OCI-LY3 (cell line): ENCODE data around the gene OASL.

Experiments used
- EZH2phosphoT487 ChIP-seq: fragments of 200-600 bp; shearing (Covaris generic); IDR thresholded peaks from 2 replicates; pipeline ENCODE4 v1.6.1; 2018; ENCODE audit warnings: antibody characterized with exemption, mixed run types, low read depth
- TF ChIP-seq, protein P1 (sequence below): fragments of 200-600, 300-600 bp; sonication (generic); IDR thresholded peaks from 2 replicates; pipeline ENCODE4 v1.5.1; 2014; ENCODE audit warnings: antibody characterized with exemption, low read length, low read depth

DNA sequence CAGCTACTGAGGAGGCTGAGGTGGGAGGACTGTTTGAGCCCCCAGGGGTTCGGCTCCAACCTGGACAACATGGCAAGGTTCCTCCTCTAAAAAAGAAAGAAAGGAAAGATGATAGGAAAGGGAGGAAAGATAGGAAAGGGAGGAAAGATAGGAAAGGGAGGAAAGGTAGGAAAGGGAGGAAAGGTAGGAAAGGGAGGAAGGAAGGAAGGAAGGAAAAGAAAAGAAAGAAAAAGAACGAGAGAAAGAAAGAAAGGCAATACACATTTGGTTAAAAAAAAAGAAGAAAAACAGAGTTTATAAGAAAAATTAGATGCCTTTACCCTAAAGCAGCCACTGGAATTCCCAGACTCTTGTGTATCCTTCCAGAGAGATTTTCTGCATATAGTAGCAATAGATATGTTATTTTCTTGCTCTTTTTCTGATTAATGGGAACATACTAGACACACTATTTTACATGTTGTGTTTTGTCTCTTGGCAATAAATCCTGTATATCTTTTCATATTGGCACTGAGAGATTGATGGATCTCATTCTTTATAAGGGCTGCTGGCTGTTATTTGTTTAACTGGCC is 48.5 kb downstream of the OASL start:
- no peak for TF ChIP-seq EZH2phosphoT487
- TF ChIP-seq, protein P1, sequence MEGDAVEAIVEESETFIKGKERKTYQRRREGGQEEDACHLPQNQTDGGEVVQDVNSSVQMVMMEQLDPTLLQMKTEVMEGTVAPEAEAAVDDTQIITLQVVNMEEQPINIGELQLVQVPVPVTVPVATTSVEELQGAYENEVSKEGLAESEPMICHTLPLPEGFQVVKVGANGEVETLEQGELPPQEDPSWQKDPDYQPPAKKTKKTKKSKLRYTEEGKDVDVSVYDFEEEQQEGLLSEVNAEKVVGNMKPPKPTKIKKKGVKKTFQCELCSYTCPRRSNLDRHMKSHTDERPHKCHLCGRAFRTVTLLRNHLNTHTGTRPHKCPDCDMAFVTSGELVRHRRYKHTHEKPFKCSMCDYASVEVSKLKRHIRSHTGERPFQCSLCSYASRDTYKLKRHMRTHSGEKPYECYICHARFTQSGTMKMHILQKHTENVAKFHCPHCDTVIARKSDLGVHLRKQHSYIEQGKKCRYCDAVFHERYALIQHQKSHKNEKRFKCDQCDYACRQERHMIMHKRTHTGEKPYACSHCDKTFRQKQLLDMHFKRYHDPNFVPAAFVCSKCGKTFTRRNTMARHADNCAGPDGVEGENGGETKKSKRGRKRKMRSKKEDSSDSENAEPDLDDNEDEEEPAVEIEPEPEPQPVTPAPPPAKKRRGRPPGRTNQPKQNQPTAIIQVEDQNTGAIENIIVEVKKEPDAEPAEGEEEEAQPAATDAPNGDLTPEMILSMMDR: no peak
